Sciatic nerve (tissue), 2 donors: ENCODE measurements around the gene CACNG1. TPM values are rescaled to one million over a fixed set of nuclear protein-coding genes. Genes with fewer than 3 reads are reported as not detected.

Source experiments
- ATAC-seq: fragments of 200-7000 bp; cut with Tn5 transposase; one replicate; pipeline ENCODE4 v1.9.1; 2020; ENCODE audit warnings: mild to moderate bottlenecking, moderate library complexity
- DNase-seq: peaks from one replicate; pipeline ENCODE4 v3.0.0-alpha.2; 2020; ENCODE audit warnings: low spot score
- intact Hi-C: fragments of 100-400 bp; cut with DNase I; formaldehyde crosslinking; loops from one replicate; pipeline ENCODE4 v1.14.2; 2022
- total RNA-seq: library from RNA; stranded (reverse); fragmentation: NEBNext Ultra II Directional; extraction: Animal tissue kit (Norgen Biotek cat#: 25700); gene quantifications from one replicate; pipeline ENCODE4 v1.2.1, GENCODE V29; 2021
- donor health status: DM: no; HTN: no; CAD: no.
- donor health status: DM: no; HTN: no; CAD: no.

Gene CACNG1, protein sequence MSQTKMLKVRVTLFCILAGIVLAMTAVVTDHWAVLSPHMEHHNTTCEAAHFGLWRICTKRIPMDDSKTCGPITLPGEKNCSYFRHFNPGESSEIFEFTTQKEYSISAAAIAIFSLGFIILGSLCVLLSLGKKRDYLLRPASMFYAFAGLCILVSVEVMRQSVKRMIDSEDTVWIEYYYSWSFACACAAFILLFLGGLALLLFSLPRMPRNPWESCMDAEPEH
- total RNA-seq = not detected

DNA sequence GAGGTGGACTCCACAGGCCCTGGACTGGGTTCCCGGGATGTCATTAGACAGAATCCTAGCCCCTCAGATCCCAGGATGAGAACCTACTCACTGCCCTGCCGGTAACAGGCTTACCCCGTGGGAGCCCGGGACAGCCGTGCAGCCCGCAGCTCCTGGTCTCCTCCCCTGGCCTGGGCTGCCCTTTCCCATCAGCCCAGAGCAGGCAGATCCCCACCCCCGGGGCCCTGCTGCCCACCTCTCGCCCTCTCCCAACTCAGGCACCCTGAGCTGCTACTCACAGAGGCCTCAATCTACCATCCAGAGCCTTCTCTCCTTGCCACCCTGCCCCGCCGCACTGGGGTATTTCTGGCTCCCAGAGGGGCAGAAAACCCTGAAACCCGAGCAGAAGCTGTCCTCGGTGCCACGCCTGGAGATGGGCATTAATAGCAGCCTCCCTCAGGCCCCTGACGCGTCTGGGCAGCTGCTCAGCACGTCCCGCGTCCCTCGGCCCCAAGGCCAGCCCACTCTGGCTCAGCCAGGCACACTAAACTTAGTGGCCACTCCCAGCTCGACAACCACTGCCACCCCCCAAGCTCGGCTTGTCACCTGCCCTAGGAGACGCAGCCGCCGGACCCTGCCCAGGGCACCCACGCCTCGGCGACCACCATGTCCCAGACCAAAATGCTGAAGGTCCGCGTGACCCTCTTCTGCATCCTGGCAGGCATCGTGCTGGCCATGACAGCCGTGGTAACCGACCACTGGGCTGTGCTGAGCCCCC lies at the start of gene CACNG1:
Gene CACNG1, plus strand, starts transcription at position 539 of the 757 bp plus-strand sequence. Its CDS starts 107 bp downstream, at position 646.
- no peak for DNase-seq
- intact Hi-C loops = no loop called here
- no peak for ATAC-seq

DNA sequence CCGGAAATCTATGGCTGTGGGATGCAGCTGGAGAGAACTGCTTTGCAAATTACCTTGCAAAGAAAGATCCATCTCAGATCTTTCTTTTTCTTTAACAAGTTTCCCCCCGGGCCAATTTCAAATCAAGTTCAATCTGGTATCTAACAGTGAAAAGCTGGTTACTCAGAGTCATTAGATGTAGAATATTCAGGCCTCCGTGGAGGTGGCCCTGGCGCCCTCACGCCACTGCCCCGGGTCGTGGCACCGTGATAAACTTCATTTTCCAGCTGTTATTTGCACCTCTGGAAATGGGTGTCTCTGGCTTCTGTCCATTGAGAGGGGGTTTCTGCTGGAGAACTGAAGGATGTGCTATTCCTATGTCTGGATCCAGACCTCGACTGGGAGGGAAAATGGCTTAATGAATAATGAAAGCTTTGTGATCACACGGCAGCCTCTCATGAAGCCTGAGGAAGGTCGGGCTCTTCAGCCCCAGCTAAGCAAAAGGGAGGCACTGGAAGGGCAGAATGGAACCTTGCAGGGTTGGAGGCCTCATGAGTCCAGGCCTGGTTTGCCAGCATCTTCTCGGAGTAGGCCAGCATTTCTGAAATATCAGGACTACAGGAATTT lies 49.3 kb upstream of the CACNG1 start:
- intact Hi-C loops = no loop called here
- DNase-seq = no peak
- ATAC-seq = no peak

DNA sequence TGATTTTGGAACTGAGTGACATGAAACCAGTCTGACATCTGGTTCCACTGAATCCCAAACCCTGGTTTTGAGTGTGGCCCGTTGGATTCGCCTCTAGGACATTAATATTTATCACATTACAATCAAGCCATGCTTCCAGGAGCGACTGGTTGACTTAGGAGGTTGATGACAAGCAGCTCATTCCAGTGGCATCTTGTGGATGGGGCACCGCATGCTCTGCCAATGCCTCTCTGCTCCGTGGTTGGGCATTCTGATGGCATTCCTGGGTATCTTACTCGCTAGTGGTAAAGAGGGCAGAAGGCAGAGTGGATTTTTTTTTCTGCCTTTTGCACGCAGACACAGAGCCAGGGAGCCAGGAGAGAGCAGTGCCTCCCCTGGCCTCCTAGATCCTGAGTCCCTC lies 48.4 kb upstream of the CACNG1 start:
- intact Hi-C loops = no loop called here
- ATAC-seq = no peak
- no peak for DNase-seq

DNA sequence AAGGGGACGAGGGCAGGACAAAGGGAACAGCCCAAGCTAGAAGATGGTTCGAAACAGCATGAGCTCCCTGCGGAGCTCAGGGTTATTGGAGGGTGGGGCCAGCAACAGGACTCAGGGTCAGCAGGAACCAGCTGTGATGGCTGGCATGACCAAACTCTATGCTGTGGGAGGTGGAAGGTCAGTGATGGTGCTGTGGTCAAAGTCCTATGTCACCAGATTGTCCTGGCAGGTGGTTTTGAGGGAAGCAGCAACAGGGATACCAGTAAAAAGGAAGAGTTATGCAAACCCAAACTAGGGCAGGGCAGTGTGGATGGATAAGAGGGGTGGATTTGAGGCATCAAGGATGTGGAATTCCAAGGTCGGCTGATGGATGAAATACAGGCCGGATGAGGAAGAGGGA lies 47.4 kb upstream of the CACNG1 start:
- DNase-seq (no peak), ATAC-seq (no peak)
- intact Hi-C loops = no loop called here

DNA sequence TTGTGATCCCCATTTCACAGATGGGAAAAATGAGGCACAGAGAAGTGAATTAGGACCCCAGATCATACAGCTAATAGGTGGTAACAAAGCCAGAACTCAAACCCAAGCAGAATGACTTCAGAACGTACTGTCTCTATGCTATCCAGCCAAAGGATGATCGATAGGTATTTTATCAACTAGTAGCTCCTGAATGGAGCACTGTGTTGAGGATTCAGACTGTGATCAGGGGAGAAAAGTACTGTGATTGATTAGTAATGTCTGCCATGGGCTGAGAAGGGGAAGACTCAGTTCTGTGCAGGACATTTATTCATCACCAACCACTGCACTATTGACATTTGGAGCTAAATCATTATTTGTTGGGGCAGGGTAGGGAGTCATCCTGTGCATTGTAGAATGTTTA lies 41.1 kb upstream of the CACNG1 start:
- intact Hi-C loops = no loop called here
- no peak for ATAC-seq

DNA sequence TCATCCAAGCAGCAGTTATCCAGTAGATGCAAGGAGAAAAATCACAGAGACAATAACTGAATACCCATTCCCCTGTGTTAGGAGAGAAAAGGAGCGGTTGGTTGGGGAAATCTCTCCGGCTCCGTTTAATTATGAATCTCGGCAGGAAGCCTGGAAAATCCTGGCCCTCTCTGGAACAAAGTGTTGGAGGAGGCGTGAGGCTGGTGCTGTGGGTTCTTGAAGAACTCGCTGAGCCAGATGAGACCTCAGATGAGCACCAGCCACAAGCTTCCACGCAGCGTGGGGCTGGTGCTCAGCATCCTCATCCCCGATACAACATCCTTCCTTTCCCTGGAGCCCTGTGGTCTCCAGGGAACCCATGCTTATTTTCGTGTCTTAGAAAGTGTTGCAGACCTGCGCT lies 40.2 kb upstream of the CACNG1 start:
- no peak for DNase-seq
- no peak for ATAC-seq
- intact Hi-C loops = no loop called here

More for the DNA sequence above, 41.1 kb upstream of the CACNG1 start:
- no peak for DNase-seq

DNA sequence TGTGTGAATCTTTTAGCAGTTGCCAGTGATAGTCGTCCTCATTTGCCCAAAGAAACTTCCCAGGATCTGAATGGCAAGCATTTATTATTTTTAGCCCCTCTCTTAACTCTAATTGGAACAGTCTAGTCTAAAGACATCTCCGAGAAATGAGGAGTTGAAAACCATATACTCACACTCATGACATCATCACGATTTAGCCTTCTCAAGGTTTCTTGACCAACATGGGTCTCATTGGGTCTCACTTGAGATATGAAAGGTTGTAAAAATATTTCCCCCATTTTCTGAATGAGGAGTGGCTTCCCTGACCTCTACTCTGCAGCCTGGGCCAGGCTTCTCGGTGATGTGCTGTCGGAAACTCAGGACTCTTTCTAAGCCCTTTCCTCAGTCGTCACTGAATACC lies 37.1 kb upstream of the CACNG1 start:
- ATAC-seq = no peak
- intact Hi-C loops = no loop called here
- DNase-seq = no peak

DNA sequence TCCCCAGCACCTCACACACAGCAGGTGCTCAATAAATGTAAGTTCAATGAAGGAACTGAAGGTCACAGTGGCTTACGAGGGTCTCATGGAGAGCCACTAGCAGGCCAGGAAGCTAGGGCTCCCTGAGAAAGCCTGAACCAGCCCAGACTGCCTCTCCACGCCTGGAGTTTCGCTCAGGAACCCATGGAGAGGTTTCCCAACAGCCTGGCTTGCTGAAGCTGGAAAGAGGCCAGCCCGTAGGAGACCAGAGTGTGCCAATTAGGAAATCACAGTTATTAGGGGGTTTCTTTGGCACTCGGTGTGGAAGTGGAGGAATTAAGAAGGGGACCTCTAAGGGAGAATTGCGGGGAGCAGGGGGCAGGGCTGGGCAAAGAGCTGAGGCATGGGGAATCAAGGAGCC lies 36.3 kb upstream of the CACNG1 start:
- no peak for ATAC-seq
- intact Hi-C loops = no loop called here
- DNase-seq = no peak

DNA sequence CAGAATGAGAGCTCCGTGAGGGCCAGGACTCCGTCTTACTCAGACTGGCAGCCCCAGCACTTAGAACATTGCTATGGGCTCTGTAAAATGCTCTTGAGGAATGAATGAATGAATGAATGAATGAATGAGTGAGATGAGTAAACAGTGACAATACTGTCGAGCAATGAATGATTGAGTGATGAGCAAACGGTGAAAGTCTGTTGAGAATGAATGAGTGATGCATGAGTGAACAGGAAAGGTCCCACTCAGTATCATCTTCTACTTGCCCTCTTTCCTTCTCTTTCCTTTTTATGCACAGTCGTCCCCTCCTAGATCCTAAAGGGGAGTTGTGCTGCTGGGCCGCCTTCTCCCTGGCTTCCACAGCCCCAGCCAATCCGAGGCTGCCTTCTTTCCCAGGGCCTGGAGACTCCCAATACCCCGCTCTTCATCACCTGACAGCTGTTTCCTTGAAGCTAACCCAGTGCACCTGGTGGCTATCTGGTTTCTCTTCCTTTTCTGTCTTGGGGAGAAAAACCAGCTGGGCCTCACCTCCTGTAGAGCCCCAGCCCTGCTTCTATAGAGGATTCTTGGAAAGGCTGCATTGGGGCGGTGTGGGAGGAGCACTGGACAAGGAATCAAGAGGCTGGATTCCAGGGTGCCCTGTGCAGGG lies 32.7 kb upstream of the CACNG1 start:
- intact Hi-C loops = no loop called here
- ATAC-seq (no peak), DNase-seq (no peak)

DNA sequence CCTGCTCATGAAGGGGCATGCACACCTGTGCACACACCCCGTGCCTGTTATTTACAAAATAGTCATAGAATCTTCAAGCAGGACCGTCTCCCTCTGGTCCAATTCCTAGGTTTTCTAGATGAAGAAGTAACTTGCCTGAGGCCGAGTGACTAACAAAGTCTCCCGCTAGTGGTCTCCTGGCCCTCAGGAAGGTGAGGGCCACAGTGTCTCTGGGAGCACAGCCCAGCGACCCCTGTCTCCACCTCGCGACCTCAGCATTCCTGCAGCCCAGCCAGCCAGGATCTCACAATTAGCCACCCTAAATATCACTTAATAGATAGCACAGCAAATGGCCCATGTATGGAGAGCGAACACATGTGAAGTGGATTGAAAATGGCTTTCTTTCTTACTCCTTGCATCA lies 30.5 kb upstream of the CACNG1 start:
- intact Hi-C loops = no loop called here
- DNase-seq = no peak

DNA sequence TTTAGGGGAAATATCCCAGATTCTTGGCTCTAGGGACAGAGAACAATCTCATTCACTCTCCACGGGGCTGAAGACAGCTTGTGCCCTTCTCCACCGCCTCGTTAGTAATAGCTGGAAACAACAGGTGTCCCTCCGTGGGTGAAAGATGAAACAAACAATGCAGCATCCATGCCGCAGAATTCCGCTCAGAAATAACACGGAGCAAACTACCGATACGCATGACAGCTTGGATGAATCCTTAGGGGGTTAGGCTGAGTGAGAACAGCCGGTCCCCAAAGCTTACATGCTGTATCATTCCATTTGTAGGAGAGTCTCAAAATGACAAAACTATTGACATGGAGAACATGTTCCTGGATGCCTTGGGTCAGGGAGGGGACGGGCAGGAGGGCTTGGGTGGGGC lies 29.4 kb upstream of the CACNG1 start:
- ATAC-seq (no peak), DNase-seq (no peak)
- intact Hi-C loops = no loop called here

More for the DNA sequence above, 30.5 kb upstream of the CACNG1 start:
- no peak for ATAC-seq

DNA sequence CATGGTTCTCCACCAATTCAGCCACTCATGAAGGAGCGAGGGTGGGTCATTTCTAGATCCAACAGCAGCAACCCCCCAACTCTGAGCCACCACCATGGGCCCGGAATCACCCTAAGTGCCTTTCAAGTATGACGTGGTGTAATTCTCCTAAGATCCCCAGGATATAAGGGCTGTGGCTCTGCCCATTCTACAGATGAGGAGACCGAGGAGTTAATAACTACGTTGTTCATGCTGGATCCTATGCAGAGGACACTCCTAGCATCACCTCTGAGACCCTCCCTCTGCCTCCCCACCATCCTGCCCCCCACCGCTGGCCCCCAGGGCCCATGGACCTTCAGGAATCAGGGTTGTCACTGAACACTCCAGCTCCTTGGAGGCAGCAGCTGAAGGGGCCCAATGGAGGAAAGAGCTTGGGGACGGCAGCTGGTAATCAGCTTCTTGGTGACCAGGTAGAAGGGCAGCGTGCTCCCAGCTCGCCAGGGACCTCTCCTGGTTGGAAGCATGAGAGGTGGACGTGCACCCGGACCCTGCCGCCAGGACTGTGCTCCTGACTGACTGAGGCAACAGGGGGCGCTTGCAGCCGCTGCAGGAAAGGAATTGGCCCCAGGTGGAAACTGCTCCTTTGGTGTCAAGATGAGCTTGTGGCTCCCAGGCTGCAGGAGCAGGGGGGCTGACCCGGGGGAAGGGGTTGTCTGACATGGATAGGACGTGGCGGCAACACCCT lies 28.2 kb upstream of the CACNG1 start:
- intact Hi-C loops = no loop called here
- no peak for ATAC-seq
- no peak for DNase-seq

DNA sequence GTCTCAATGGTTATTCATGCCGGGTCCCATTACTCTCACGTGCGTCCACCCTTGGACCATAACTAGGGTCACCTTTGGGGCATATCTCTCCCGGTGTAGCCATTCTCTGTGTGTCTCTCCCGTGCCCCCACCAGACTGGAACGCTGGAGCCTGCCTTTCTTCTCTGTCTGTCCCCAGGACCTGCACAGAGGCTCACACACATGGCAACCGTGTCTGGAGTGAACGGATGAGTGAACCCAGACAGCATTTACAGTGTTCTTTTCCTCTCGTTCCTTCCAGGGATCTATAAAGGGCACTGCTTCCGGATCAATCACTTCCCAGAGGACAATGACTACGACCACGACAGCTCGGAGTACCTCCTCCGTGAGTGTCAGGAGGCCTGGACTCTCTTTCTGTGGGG lies 26.4 kb upstream of the CACNG1 start:
- ATAC-seq (no peak), DNase-seq (no peak)
- intact Hi-C loops = no loop called here

DNA sequence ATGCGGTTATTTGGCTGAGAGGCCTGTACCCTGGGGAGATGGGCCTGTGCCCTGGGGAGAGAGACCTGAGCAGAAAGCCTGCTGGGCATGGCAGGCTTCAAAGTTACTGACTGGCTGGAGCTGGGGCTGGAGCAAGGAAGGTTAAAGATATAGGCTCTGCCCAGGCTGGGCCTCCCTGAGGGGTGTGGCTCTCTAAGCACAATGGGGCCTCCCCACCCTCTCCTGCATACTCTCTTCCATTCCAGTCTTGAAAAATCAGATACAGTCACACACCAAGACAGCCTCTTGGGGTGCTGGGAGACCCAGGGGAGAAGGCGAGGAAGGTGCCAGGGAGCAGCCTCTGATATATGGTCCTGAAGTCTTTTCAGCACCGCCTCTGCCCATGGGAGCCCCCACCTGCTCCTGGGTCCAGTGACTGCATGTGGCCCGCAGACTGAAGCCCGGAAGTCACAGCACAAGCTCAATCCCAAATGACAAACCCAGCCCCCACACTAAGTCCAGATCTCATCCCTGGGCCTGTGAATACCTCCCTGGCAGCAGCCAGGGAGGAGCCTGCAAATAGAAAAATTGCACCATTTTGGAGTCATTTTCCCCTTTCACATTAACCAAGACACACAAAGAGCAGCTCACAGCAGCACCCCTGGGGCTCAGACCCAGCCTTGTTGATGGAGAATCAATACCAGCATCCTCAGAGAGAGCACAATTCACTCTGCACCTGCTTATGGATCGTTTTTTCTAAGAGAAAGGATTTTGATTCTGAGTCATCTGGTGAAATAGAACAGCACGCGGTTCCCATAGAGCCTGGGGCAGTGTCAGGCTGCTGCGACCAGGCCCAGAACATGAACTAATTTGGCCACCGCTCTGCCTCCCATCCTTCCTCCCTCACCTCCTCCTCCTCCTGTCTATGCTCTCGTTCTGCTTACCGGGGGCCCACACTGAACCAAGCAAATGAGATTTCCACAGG lies 25.6 kb upstream of the CACNG1 start:
- ATAC-seq (no peak), DNase-seq (no peak)
- intact Hi-C loops = no loop called here

DNA sequence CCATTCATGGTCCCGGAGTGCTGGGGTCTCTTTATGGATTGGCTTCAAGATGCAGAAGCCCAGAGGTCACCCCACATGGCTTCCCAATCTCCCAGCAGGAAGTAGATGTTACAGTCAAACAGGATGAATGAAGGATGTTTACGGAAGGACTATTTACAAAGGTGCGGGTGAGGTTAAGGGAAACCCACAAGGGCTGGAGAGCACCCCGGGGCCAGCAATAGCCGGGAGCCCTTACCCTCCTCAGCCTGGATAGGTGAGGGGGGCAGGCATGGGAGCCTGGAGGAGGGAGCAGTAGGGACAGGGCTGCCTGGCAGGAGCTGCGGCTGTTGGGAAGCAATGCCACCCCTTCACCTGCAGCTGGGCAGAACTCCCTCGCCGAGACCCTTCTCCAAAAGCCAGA lies 24.5 kb upstream of the CACNG1 start:
- intact Hi-C loops = no loop called here
- DNase-seq = no peak
- peak; percentile 25 for ATAC-seq

DNA sequence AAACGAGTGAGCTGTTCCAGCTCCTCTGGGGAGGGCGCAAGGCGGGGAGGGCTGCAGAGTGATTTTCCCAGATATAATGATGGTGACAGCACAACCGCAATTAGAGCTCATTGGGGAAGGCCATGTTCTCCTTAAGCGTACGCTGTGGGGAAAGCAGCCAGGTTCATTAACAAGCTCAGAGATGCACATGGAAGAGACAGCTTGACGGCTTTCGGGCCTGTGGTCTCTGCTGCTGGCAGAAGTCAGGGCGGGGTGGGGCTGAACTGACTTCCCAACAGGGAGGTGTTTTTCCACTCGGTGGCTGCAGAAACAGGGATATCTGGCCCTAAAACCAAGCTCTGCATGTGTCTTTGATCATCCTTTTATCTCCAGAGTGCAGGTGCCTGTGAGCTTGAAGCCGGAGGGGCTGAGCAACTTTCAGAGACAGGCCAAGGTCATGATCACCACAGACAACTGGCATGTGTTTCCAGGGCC lies 24.0 kb upstream of the CACNG1 start:
- ATAC-seq (peak; percentile 52), DNase-seq (no peak)
- intact Hi-C loops = no loop called here

DNA sequence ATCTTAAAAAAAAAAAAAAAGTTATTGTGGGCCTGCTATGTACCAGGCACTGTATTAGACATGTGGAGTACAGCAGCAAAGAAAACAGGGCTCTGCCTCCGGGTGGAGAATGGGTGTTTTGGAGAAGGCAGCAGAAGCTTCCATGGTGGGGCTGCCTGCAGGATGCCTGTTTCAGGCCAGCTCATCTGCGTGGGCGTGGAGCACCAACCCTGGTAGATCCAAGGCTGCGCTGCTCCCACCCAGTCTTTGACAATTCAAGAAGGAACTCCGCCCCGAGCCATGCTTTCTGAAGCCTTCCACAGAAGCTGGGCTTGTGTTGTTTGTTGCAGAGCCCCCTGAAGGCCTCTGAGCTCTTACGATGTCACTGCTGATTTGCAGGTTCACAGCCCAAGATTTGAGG lies 23.2 kb upstream of the CACNG1 start:
- ATAC-seq = no peak

DNA sequence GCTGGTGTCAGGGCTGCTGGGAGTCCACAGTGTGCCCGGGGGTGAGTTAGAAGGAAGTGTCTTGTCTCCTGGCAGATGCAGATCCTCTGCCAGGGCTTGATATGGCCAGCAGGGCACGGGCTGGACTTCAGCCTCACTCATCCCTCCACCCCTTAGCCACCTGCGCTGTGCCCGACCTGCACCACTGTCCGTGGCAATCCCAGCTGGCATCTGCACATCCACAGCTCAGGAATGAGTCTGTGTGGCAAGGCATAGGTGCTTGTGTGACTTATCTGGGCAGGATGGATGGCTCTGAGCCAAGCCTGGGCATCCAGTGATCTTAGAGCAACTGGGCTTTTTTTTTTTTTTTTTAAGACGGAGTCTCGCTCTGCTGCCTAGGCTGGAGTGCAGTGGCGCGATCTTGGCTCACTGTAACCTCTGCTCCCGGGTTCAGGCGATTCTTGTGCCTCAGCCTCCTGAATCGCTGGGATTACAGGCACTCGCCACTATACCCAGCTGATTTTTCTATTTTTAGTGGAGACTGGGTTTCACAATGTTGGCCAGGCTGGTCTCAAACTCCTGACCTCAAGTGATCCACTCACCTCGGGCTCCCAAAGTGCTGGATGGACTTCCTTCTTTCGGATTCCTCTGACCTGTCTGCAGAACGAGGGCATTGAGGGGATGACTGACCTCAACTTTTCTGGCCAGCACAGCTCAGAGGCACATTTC lies 22.5 kb upstream of the CACNG1 start:
- ATAC-seq (no peak), DNase-seq (no peak)
- intact Hi-C loops = no loop called here

More for the DNA sequence above, 23.2 kb upstream of the CACNG1 start:
- DNase-seq = no peak
- intact Hi-C loops = no loop called here
